ENCODE data around the gene SAMM50. TPM values are rescaled to one million over a fixed set of nuclear protein-coding genes. Genes with fewer than 3 reads are reported as not detected.
A peak's percentile ranks its signal among the peaks of the same experiment; 100 is the strongest.

The SAMM50 gene
- total and polyA plus RNA-seq, 2 experiments from 2014 or later, result 56.8 to 92.0 TPM

DNA sequence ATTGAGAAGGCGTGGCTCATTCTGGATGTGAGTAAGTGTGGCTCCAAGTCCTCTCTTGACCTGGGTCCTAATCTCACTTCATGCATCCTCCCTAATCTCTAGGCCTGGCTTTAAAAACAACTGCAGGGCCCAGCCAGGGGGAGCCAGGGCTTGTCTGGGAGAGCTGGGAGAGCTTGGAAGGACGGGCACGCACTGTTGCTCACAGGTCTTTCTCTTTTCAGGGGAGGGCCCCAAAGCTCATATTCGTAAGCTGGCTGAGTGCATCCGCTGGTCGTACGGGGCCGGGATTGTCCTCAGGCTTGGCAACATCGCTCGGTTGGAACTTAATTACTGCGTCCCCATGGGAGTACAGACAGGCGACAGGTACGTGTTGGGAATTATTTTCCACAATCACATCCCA lies 34.8 kb downstream of the SAMM50 start:
- DNase-seq (ENCODE audit: low read depth in 1 of 2, low spot score in 1 of 2), result no peak
- H3K4me3 ChIP-seq, result no peak overlapping the region
- H3K4me1 ChIP-seq (ENCODE audit: low read depth), result no peaks in the 10 kb centered on the region
- no peak overlapping the region for H3K27ac ChIP-seq
- peaks cover 43% of the 10 kb centered on the region for H3K36me3 ChIP-seq
- no peaks in the 10 kb centered on the region for H3K9me3 ChIP-seq (ENCODE audit: low read depth)
- no peaks in the 10 kb centered on the region for H3K27me3 ChIP-seq
- no peak for TF ChIP-seq CTCF (IDR thresholded peaks at IDR 0.05; ENCODE audit: low read depth, low read length)

DNA sequence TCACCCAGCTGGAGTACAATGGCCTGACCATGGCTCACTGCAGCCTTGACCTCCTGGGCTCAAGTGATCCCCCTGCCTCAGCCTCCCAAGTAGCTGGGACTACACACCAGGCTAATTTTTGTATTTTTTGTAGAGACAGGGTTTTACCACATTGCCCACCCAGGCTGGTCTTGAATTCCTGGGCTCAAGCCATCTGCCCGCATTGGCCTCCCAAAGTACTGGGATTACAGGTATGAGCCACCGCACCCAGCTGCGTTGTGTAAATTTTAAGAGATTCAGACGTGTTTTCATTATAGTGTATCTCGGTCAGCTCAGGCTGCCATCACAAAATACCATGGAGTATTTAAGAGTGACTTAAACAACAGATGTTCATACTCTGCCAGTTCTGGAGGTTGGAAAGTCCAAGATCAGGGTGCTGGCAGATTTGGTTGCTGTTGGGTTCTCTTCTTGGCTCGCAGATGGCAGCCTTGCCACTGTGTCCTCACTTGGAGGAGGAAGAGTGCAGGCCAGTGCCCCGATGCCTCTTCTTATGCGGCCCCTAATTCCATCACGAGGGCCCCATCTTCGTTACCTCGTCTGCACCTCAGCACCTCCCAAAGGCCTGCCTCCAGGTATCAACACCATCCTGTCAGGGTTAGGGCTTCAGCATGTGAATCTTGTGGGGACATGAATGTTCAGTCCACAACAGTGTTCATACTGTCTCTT lies 36.2 kb downstream of the SAMM50 start:
- DNase-seq (ENCODE audit: low read depth in 1 of 2, low spot score in 1 of 2), result no peak
- Histone ChIP-seq H3K4me3 (no peak overlapping the region), H3K27me3 (no peaks in the 10 kb centered on the region), H3K36me3 (peaks cover 38% of the 10 kb centered on the region), H3K4me1 (ENCODE audit: low read depth) (no peaks in the 10 kb centered on the region), H3K27ac (no peak overlapping the region), H3K9me3 (ENCODE audit: low read depth) (no peaks in the 10 kb centered on the region)
- TF ChIP-seq CTCF (IDR thresholded peaks at IDR 0.05; ENCODE audit: low read depth, low read length), result no peak

DNA sequence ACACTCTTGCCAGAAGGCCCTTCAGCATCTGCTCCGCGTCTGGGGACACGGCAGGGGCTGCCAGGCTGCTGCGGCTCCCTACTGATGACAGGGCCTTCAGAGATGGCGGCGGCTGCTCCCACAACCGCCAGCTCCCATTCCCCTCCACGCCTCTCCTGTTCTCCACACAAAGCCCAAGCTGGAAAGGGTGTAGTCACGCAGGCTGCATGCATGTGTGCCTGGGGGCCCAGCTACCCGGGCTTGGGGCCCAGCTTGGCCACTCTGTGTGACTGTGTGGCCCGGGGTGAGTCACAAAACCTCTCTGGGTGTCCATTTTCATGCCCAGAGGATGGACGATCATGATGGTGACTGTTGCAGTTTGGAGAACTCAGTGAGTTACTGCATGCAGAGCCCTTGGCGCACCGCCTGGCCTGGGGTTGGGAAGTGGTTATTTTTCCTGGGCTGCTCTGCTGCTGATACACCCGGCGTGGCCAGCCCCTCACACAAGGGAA lies 37.1 kb downstream of the SAMM50 start:
- Histone ChIP-seq H3K27ac (no peak overlapping the region), H3K4me3 (no peak overlapping the region), H3K9me3 (ENCODE audit: low read depth) (no peaks in the 10 kb centered on the region), H3K4me1 (ENCODE audit: low read depth) (no peaks in the 10 kb centered on the region), H3K27me3 (no peaks in the 10 kb centered on the region), H3K36me3 (peaks cover 35% of the 10 kb centered on the region)
- DNase-seq (ENCODE audit: low read depth in 1 of 2, low spot score in 1 of 2), result peak in 1 of 2 donors; percentile 15
- no peak for TF ChIP-seq CTCF (IDR thresholded peaks at IDR 0.05; ENCODE audit: low read depth, low read length)

DNA sequence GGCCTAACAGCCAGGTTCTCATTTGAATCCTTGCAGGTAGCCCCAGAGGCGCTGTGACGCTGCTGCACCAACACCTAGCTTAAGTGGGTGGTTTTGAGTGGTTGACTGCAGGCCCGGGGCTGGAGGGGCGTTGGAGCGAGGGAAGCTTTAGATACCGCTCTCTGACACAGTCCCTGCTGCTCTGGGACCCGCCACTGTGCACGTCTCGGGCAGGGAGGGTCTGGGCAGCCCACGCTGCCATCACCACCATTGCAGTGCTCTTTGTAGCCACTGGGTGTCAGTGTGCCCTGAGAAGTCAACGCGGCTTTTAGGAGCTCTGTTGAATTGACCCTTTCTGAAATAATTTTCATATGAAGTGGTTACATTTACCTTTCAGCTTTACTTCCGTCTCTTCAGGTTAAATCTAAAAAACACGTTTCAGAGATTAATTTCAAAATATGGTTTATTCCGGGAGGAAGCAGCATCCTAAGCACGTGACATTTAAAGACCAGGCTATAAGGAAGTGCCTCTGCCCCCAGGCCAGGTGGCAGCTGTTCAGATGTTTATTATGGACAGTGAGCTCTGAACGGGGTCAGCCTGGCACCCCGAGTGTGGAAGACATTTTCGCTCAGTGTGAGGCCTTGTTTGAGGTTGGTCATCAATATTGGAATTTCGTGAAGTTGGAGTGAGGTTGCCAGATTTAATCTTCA lies 38.0 kb downstream of the SAMM50 start:
- Histone ChIP-seq H3K36me3 (peaks cover 33% of the 10 kb centered on the region), H3K27ac (no peak overlapping the region), H3K4me3 (no peak overlapping the region), H3K27me3 (no peaks in the 10 kb centered on the region), H3K9me3 (ENCODE audit: low read depth) (no peaks in the 10 kb centered on the region), H3K4me1 (ENCODE audit: low read depth) (no peaks in the 10 kb centered on the region)
- peak; percentile 74 to 77 for DNase-seq (ENCODE audit: low read depth in 1 of 2, low spot score in 1 of 2)
- peak; percentile 98 for TF ChIP-seq CTCF (IDR thresholded peaks at IDR 0.05; ENCODE audit: low read depth, low read length)

DNA sequence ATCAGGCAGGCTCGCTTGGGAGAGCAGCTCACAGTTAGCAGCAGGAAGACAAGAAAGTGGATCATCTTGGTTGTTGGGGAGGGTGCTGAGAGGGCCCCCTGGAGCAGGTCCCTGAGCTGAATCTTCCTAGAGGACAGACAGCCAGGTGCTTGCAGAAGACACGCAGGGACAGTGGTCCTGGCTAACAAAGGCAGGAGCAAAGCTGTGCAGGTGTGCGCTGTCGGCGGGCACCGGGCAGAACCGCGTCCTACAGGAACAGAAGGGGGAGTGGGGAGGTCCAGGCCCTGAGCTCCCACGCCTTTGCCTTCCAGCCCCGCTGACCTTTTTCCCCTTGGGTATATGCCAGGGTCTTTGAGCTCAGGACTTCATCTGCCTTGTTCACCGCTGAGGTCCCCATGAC lies 38.8 kb downstream of the SAMM50 start:
- H3K4me1 ChIP-seq (ENCODE audit: low read depth), result no peaks in the 10 kb centered on the region
- H3K36me3 ChIP-seq, result peaks cover 33% of the 10 kb centered on the region
- H3K4me3 ChIP-seq, result no peak overlapping the region
- no peak for DNase-seq (ENCODE audit: low read depth in 1 of 2, low spot score in 1 of 2)
- no peak overlapping the region for H3K27ac ChIP-seq
- H3K27me3 ChIP-seq, result no peaks in the 10 kb centered on the region
- no peaks in the 10 kb centered on the region for H3K9me3 ChIP-seq (ENCODE audit: low read depth)
- no peak for TF ChIP-seq CTCF (IDR thresholded peaks at IDR 0.05; ENCODE audit: low read depth, low read length)
